ENCODE results near the gene ANKS1B. TPM values are rescaled to one million over a fixed set of nuclear protein-coding genes. Genes with fewer than 3 reads are reported as not detected.

The ANKS1B gene
- total RNA-seq, 1 experiment from 2014 or later, result 2.4 TPM

GRCh38 chr12:98895086-98895651 is 1089.6 kb downstream of the ANKS1B start:
- Histone ChIP-seq H3K27ac (no peak overlapping the region), H3K27me3 (0 out of 2 replicates have a peak, but pooled peaks cover 3% of the 10 kb centered on the region), H3K4me3 (no peak overlapping the region), H3K4me1 (no peaks in the 10 kb centered on the region), H3K36me3 (no peaks in the 10 kb centered on the region), H3K9me3 (replicated peaks) (no peaks in the 10 kb centered on the region)
- no peak for DNase-seq

- Histone ChIP-seq H3K4me1 (no peaks in the 10 kb centered on the region), H3K27ac (no peak overlapping the region), H3K27me3 (0 out of 2 replicates have a peak, but pooled peaks cover 3% of the 10 kb centered on the region), H3K9me3 (replicated peaks) (no peaks in the 10 kb centered on the region), H3K36me3 (no peaks in the 10 kb centered on the region), H3K4me3 (no peak overlapping the region)
- no peak for DNase-seq
Measured at GRCh38 chr12:98894412-98895085, 1090.2 kb downstream of the ANKS1B start.

GRCh38 chr12:98893675-98894411 is 1090.9 kb downstream of the ANKS1B start:
- no peak overlapping the region for H3K27ac ChIP-seq
- H3K27me3 ChIP-seq, result 0 out of 2 replicates have a peak, but pooled peaks cover 3% of the 10 kb centered on the region
- H3K4me3 ChIP-seq, result no peak overlapping the region
- no peaks in the 10 kb centered on the region for H3K4me1 ChIP-seq
- no peaks in the 10 kb centered on the region for H3K36me3 ChIP-seq
- DNase-seq, result no peak
- no peaks in the 10 kb centered on the region for H3K9me3 ChIP-seq (replicated peaks)

DNA sequence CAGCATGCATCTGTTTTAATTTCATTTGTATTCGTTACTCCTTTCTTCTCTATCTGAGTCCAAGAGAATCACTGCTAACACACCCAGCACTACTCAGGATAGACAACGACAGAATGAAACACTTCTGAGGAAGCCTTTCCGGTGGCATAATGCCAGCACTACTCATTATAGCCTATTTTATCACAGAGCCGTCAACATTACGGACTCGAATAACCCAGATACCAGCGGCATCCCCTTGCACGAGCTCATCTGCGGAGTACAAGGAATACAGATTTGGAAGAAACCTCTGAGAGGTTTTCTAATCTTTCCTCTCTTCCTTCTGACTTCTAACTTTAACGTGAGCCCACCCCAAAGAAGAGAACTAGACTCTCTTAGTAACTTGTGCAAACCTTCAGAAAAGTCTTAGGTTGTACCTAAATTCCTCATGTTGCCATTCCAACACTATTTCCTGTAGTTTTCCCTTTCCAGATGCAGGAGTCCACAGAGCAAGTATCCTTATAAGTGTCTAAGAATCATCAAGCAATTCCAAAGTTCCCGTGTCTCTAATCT is 1091.5 kb downstream of the ANKS1B start:
- Histone ChIP-seq H3K36me3 (no peaks in the 10 kb centered on the region), H3K27me3 (0 out of 2 replicates have a peak, but pooled peaks cover 3% of the 10 kb centered on the region), H3K27ac (no peak overlapping the region), H3K9me3 (replicated peaks) (no peaks in the 10 kb centered on the region), H3K4me3 (no peak overlapping the region), H3K4me1 (no peaks in the 10 kb centered on the region)
- no peak for DNase-seq

DNA sequence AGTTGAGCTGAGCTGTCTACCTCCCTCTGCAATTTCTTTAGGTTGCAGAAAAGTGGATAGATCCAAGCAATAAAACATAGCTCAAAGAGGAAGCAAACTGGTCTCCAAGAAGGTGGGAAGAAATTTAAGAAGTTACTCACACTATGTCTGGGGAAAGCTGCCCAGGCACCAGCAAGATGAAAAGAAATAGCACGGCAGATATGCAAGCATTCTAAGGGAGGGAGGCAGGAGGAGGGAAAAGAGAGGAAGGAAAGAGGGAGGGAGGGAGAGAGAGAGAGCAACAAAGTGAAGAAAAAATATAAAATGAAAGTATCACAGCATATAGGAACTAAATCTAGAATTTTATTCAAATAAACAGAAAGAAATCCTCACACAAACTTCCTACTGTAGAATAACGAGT is 1099.0 kb downstream of the ANKS1B start:
- no peak overlapping the region for H3K4me3 ChIP-seq
- no peak for DNase-seq
- no peaks in the 10 kb centered on the region for H3K9me3 ChIP-seq (replicated peaks)
- no peak overlapping the region for H3K27ac ChIP-seq
- 0 out of 2 replicates have a peak, but pooled peaks cover under 1% of the 10 kb centered on the region for H3K27me3 ChIP-seq
- no peaks in the 10 kb centered on the region for H3K4me1 ChIP-seq
- H3K36me3 ChIP-seq, result no peaks in the 10 kb centered on the region

GRCh38 chr12:98883231-98883630 is 1101.5 kb downstream of the ANKS1B start:
- Histone ChIP-seq H3K27ac (no peak overlapping the region), H3K4me3 (no peak overlapping the region), H3K4me1 (no peaks in the 10 kb centered on the region), H3K9me3 (replicated peaks) (no peaks in the 10 kb centered on the region), H3K27me3 (no peaks in the 10 kb centered on the region; the same call in 1 of the 2 replicates), H3K36me3 (no peaks in the 10 kb centered on the region)
- no peak for DNase-seq

DNA sequence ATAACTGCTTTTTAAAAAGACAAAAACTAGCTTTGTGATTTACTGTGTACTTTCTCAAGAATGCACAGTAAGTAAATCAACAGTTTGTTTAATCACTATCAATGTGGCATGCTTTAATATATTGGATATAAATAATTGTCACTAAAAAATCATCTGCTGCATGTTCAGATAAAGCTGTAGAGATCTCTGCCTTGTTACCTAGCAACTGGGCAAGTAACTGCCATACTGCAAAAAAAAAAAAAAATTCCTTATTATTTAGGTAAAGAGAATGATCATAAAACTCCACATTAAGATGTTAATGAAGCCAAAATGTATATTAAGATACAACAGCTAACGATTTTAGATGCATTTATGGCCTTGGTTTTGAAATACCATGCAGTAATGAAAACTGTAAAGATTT is 1102.2 kb downstream of the ANKS1B start:
- H3K27me3 ChIP-seq, result no peaks in the 10 kb centered on the region; the same call in 1 of the 2 replicates
- no peaks in the 10 kb centered on the region for H3K36me3 ChIP-seq
- no peaks in the 10 kb centered on the region for H3K9me3 ChIP-seq (replicated peaks)
- H3K27ac ChIP-seq, result no peak overlapping the region
- no peak overlapping the region for H3K4me3 ChIP-seq
- no peak for DNase-seq
- no peaks in the 10 kb centered on the region for H3K4me1 ChIP-seq

DNA sequence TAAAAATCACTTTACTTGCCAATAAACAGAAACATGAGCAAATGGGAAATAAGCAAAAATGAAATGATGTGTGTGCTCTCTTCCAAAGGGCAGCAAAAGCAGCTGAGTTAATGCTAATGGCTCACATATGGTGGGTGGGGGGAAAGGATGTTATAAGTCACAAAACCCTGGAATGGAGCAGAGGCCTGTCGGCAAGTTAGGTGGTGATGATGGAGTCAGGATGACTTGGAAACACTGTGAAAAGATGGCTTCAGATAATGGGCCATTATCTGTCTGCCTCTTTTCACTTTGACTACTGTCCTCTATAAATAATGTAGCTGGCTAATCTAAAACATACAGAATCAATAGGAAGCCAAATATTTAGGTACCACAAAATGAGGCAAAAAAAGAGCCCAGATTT is 1111.0 kb downstream of the ANKS1B start:
- Histone ChIP-seq H3K27ac (no peak overlapping the region), H3K9me3 (replicated peaks) (no peaks in the 10 kb centered on the region), H3K4me1 (no peaks in the 10 kb centered on the region), H3K36me3 (no peaks in the 10 kb centered on the region), H3K4me3 (no peak overlapping the region), H3K27me3 (no peaks in the 10 kb centered on the region)
- no peak for DNase-seq

GRCh38 chr12:98870504-98870903 is 1114.2 kb downstream of the ANKS1B start:
- Histone ChIP-seq H3K27me3 (no peaks in the 10 kb centered on the region), H3K36me3 (no peaks in the 10 kb centered on the region), H3K4me1 (no peaks in the 10 kb centered on the region), H3K27ac (no peak overlapping the region), H3K9me3 (replicated peaks) (no peaks in the 10 kb centered on the region), H3K4me3 (no peak overlapping the region)
- DNase-seq, result peak in 1 of 2 experiments; percentile 16

DNA sequence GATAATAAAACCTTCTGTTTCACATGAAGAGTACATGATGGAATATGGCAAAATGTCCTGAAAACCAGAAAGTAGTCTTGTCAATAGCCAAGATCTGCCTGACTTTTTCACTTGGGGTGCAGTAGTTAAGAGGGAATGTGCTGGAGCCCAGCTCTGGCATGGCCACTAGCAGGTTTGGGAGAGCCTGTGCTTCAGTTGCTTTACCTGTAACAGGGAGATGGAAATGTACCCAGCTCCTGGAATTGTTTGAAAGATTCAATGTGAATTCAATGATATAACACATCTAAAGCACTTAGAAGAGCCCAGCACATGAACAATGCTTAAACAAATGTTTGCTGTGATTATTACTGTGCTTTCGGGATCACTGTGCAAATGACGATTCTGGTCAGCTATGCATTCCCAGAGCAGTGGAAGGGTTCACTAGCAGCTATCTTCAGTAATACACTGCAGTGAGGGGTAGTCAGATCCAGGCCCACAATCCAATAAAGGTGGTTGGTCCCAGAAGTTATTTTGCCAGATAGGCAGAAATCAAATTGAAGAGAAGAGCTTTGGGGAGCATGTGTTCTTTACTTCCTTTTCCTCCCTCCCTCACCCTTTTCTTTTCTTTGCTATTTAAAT is 1114.7 kb downstream of the ANKS1B start:
- Histone ChIP-seq H3K9me3 (replicated peaks) (no peaks in the 10 kb centered on the region), H3K4me3 (no peak overlapping the region), H3K27ac (no peak overlapping the region), H3K4me1 (no peaks in the 10 kb centered on the region), H3K36me3 (no peaks in the 10 kb centered on the region), H3K27me3 (no peaks in the 10 kb centered on the region)
- DNase-seq, result no peak

DNA sequence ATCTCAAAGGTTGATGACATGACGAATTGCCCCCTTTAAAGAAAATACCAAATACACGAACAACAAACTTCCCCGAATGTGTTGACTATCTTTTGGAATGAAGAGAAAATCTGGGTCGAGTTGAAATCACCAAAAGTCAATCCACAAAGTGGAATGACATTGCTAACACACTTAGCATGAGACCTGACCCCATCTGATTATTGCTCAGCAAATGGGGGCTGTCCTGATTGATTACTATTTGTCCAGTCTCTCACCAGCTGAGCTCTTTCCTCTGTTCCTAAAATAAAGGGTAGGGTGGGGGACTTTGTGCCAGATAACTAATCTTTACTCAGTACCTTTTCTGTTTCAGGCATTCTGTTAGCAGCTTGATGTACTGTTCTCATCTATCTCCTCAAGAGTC is 1116.2 kb downstream of the ANKS1B start:
- Histone ChIP-seq H3K4me1 (no peaks in the 10 kb centered on the region), H3K27me3 (no peaks in the 10 kb centered on the region), H3K9me3 (replicated peaks) (no peaks in the 10 kb centered on the region), H3K36me3 (no peaks in the 10 kb centered on the region), H3K27ac (no peak overlapping the region), H3K4me3 (no peak overlapping the region)
- DNase-seq, result no peak

- no peak overlapping the region for H3K27ac ChIP-seq
- DNase-seq, result no peak
- H3K9me3 ChIP-seq (replicated peaks), result no peaks in the 10 kb centered on the region
Measured at GRCh38 chr12:98868076-98868475, 1116.7 kb downstream of the ANKS1B start.

GRCh38 chr12:98864363-98864762 is 1120.4 kb downstream of the ANKS1B start:
- no peak for DNase-seq
- Histone ChIP-seq H3K27me3 (0 out of 2 replicates have a peak, but pooled peaks cover 3% of the 10 kb centered on the region), H3K27ac (no peak overlapping the region), H3K36me3 (no peaks in the 10 kb centered on the region), H3K4me3 (no peak overlapping the region), H3K4me1 (no peaks in the 10 kb centered on the region), H3K9me3 (replicated peaks) (no peaks in the 10 kb centered on the region)

More at GRCh38 chr12:98868076-98868475, 1116.7 kb downstream of the ANKS1B start:
- Histone ChIP-seq H3K36me3 (no peaks in the 10 kb centered on the region), H3K27me3 (no peaks in the 10 kb centered on the region), H3K4me3 (no peak overlapping the region), H3K4me1 (no peaks in the 10 kb centered on the region)

DNA sequence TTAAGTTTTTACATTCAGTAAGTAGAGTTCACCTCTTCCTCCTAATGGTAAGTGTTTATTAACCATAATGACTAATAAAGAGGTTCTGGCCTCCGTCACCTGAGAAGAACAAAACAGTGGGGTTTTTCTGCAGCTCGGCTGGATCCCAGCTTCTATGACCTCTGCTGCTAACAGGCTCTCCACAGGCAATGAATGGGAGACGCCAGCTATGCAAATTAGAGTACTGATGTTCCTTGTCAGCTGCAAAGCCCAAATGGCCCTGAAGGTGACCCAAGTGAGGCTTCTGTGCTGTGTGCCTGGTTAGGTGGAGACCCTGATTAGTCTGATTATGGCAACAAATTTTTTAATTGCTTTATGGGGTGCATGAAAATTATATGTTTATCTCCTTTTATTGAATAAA is 1121.6 kb downstream of the ANKS1B start:
- H3K36me3 ChIP-seq, result no peaks in the 10 kb centered on the region
- H3K9me3 ChIP-seq (replicated peaks), result no peaks in the 10 kb centered on the region
- H3K4me1 ChIP-seq, result no peaks in the 10 kb centered on the region
- H3K27ac ChIP-seq, result no peak overlapping the region
- no peak for DNase-seq
- no peak overlapping the region for H3K4me3 ChIP-seq
- H3K27me3 ChIP-seq, result 0 out of 2 replicates have a peak, but pooled peaks cover 3% of the 10 kb centered on the region

All from SJCRH30 (cell line).